Measurements from ENCODE around the gene ST8SIA2. TPM values are rescaled to one million over a fixed set of nuclear protein-coding genes. Genes with fewer than 3 reads are reported as not detected.

Gene ST8SIA2
- total RNA-seq (2.2 TPM), polyA plus RNA-seq (0.06 TPM)

GRCh38 chr15:92393071-92393979, at the start of gene ST8SIA2:
Gene ST8SIA2, plus strand, starts transcription at chr15:92393881. Its CDS starts 184 bp downstream, at chr15:92394065.
- no peaks in the 10 kb centered on the region for H3K36me3 ChIP-seq (ENCODE audit: insufficient read depth)
- 2% methylated on average over 78 of the region's 78 CpGs for WGBS
- H3K4me1 ChIP-seq (ENCODE audit: insufficient read depth) = no peaks in the 10 kb centered on the region
- no peak for DNase-seq (ENCODE audit: extremely low spot score)
- H3K4me3 ChIP-seq (ENCODE audit: low read depth, low read length) = no peak within 1 kb of the TSS
- H3K27ac ChIP-seq (ENCODE audit: low read depth) = no peak within 1 kb of the TSS

GRCh38 chr15:92343924-92344643, 49.6 kb upstream of the ST8SIA2 start:
- 34% methylated on average over 17 of the region's 17 CpGs for WGBS
- no peak for DNase-seq (ENCODE audit: extremely low spot score)
- no peaks in the 10 kb centered on the region for H3K4me1 ChIP-seq (ENCODE audit: insufficient read depth)
- H3K36me3 ChIP-seq (ENCODE audit: insufficient read depth) = no peaks in the 10 kb centered on the region
- no peak overlapping the region for H3K27ac ChIP-seq (ENCODE audit: low read depth)
- no peak overlapping the region for H3K4me3 ChIP-seq (ENCODE audit: low read depth, low read length)

GRCh38 chr15:92346063-92346462, 47.6 kb upstream of the ST8SIA2 start:
- Histone ChIP-seq H3K27ac (ENCODE audit: low read depth) (no peak overlapping the region), H3K4me3 (ENCODE audit: low read depth, low read length) (no peak overlapping the region), H3K4me1 (ENCODE audit: insufficient read depth) (no peaks in the 10 kb centered on the region), H3K36me3 (ENCODE audit: insufficient read depth) (no peaks in the 10 kb centered on the region)
- DNase-seq (ENCODE audit: extremely low spot score) = no peak

GRCh38 chr15:92355307-92355706, 38.4 kb upstream of the ST8SIA2 start:
- Histone ChIP-seq H3K4me1 (ENCODE audit: insufficient read depth) (no peaks in the 10 kb centered on the region), H3K36me3 (ENCODE audit: insufficient read depth) (no peaks in the 10 kb centered on the region), H3K4me3 (ENCODE audit: low read depth, low read length) (no peak overlapping the region), H3K27ac (ENCODE audit: low read depth) (no peak overlapping the region)
- 93% methylated on average over 3 of the region's 3 CpGs for whole genome bisulfite sequencing
- no peak for DNase-seq (ENCODE audit: extremely low spot score)

GRCh38 chr15:92361321-92362000, 32.2 kb upstream of the ST8SIA2 start:
- no peak for DNase-seq (ENCODE audit: extremely low spot score)
- H3K36me3 ChIP-seq (ENCODE audit: insufficient read depth) = no peaks in the 10 kb centered on the region
- no peak overlapping the region for H3K4me3 ChIP-seq (ENCODE audit: low read depth, low read length)
- no peak overlapping the region for H3K27ac ChIP-seq (ENCODE audit: low read depth)
- 64% methylated on average over 10 of the region's 10 CpGs for WGBS
- no peaks in the 10 kb centered on the region for H3K4me1 ChIP-seq (ENCODE audit: insufficient read depth)

GRCh38 chr15:92362001-92362350, 31.7 kb upstream of the ST8SIA2 start:
- no peaks in the 10 kb centered on the region for H3K4me1 ChIP-seq (ENCODE audit: insufficient read depth)
- H3K4me3 ChIP-seq (ENCODE audit: low read depth, low read length) = no peak overlapping the region
- no peak overlapping the region for H3K27ac ChIP-seq (ENCODE audit: low read depth)
- WGBS = 76% methylated on average over 3 of the region's 3 CpGs
- DNase-seq (ENCODE audit: extremely low spot score) = no peak
- no peaks in the 10 kb centered on the region for H3K36me3 ChIP-seq (ENCODE audit: insufficient read depth)

GRCh38 chr15:92365084-92365483, 28.6 kb upstream of the ST8SIA2 start:
- WGBS = 44% methylated on average over 6 of the region's 6 CpGs
- Histone ChIP-seq H3K4me3 (ENCODE audit: low read depth, low read length) (no peak overlapping the region), H3K27ac (ENCODE audit: low read depth) (no peak overlapping the region)

GRCh38 chr15:92365906-92366305, 27.8 kb upstream of the ST8SIA2 start:
- H3K27ac ChIP-seq (ENCODE audit: low read depth) = no peak overlapping the region
- 77% methylated on average over 3 of the region's 3 CpGs for WGBS

More at GRCh38 chr15:92365084-92365483, 28.6 kb upstream of the ST8SIA2 start:
- no peaks in the 10 kb centered on the region for H3K4me1 ChIP-seq (ENCODE audit: insufficient read depth)
- no peaks in the 10 kb centered on the region for H3K36me3 ChIP-seq (ENCODE audit: insufficient read depth)
- no peak for DNase-seq (ENCODE audit: extremely low spot score)

GRCh38 chr15:92366381-92366780, 27.3 kb upstream of the ST8SIA2 start:
- Histone ChIP-seq H3K27ac (ENCODE audit: low read depth) (no peak overlapping the region), H3K36me3 (ENCODE audit: insufficient read depth) (no peaks in the 10 kb centered on the region), H3K4me3 (ENCODE audit: low read depth, low read length) (no peak overlapping the region), H3K4me1 (ENCODE audit: insufficient read depth) (no peaks in the 10 kb centered on the region)
- WGBS = 86% methylated on average over 5 of the region's 5 CpGs
- DNase-seq (ENCODE audit: extremely low spot score) = no peak

More at GRCh38 chr15:92365906-92366305, 27.8 kb upstream of the ST8SIA2 start:
- Histone ChIP-seq H3K4me1 (ENCODE audit: insufficient read depth) (no peaks in the 10 kb centered on the region), H3K4me3 (ENCODE audit: low read depth, low read length) (no peak overlapping the region), H3K36me3 (ENCODE audit: insufficient read depth) (no peaks in the 10 kb centered on the region)
- DNase-seq (ENCODE audit: extremely low spot score) = no peak

GRCh38 chr15:92375057-92375456, 18.6 kb upstream of the ST8SIA2 start:
- H3K36me3 ChIP-seq (ENCODE audit: insufficient read depth) = no peaks in the 10 kb centered on the region
- no peak for DNase-seq (ENCODE audit: extremely low spot score)
- 83% methylated on average over 1 of the region's 1 CpG for WGBS

GRCh38 chr15:92376109-92376508, 17.6 kb upstream of the ST8SIA2 start:
- Histone ChIP-seq H3K27ac (ENCODE audit: low read depth) (no peak overlapping the region), H3K4me3 (ENCODE audit: low read depth, low read length) (no peak overlapping the region), H3K36me3 (ENCODE audit: insufficient read depth) (no peaks in the 10 kb centered on the region), H3K4me1 (ENCODE audit: insufficient read depth) (no peaks in the 10 kb centered on the region)
- 80% methylated on average over 3 of the region's 3 CpGs for WGBS
- no peak for DNase-seq (ENCODE audit: extremely low spot score)

More at GRCh38 chr15:92375057-92375456, 18.6 kb upstream of the ST8SIA2 start:
- H3K27ac ChIP-seq (ENCODE audit: low read depth) = no peak overlapping the region
- no peak overlapping the region for H3K4me3 ChIP-seq (ENCODE audit: low read depth, low read length)
- H3K4me1 ChIP-seq (ENCODE audit: insufficient read depth) = no peaks in the 10 kb centered on the region

- Histone ChIP-seq H3K36me3 (ENCODE audit: insufficient read depth) (no peaks in the 10 kb centered on the region), H3K27ac (ENCODE audit: low read depth) (no peak overlapping the region), H3K4me3 (ENCODE audit: low read depth, low read length) (no peak overlapping the region), H3K4me1 (ENCODE audit: insufficient read depth) (no peaks in the 10 kb centered on the region)
- no peak for DNase-seq (ENCODE audit: extremely low spot score)
- WGBS = 86% methylated on average over 10 of the region's 10 CpGs
These were observed 16.4 kb upstream of the ST8SIA2 start for GRCh38 chr15:92377083-92377789.
